Suppressor macrophage treated with lipopolysaccharide for 1 hour (primary cell): ENCODE results near the gene ACAA1.

Experiments used
- DNase-seq, 3 donors: peaks; one replicate each; pipeline ENCODE4 v3.0.0-alpha.2; 2020 to 2022

ACAA1 gene

DNA sequence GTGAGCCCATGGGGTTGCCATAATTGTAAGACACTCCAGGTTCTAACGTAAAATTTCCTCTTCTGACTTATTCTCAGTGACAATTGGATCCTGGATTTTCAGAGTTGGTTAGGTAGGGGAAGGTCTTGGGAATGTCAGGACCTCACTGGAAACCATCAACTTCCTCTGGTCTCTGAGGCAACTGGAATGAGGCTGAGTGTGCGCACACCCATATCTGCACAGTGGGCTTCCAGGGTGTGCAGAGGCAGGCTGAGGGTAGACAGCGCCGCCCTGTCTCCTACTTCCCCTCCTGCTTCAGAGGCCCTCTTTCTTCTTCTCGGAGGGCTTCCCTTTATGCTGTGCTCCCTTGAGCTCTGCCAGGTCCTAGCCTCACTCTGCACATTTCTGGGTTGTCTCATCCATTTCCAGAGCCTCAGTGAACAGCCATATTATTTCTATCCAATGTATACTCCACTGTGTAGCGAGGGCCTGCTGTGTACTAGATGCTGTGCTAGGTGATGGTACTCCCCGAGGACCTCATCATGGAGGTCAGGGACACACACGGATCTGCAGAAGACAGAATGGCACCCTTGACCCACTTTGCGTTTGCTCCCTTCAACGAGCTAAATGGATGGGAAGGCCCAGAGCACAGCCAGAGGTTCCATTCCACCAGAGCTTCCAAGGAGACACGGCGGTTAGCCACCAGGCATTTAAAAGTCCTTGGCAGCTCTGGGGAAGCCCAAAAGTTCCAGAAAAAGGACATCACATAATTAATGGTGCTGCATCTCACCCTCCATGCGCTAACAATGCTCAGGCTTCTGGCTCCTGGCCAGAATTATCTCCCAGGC is 18.3 kb downstream of the ACAA1 start:
- no peak for DNase-seq

DNA sequence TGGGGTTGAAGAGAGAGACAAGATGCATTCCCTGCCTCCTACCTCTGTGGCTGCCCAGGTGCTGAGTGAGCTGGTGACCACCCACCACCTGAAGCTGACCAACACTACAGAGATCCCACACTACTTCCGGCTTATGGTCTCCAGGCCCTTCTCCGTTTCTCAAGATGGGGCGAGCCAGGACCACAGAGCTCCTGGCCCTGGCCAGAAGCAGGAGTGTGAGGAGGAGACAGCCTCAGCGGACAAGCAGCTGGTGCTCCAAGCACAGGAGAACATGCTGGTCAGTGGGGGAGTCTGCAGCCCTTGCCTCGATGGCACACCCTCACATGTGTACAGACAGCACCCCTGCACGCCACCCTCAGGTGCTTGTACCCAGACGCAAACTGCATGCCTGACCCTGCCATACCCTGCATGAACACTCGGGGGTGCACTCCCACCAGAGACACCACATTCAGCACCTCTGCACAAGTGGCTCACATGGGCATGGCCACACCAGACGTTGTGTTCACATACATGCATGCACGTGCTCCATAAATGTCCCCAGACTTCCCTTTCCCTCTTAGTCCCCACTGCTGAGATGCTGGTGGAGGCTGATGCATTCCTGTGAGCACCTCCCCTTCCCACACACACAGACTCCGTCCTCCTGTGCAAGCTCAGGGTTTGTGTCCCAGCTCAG is 19.0 kb downstream of the ACAA1 start:
- DNase-seq: peak; percentile 63 to 75 (median 68)

DNA sequence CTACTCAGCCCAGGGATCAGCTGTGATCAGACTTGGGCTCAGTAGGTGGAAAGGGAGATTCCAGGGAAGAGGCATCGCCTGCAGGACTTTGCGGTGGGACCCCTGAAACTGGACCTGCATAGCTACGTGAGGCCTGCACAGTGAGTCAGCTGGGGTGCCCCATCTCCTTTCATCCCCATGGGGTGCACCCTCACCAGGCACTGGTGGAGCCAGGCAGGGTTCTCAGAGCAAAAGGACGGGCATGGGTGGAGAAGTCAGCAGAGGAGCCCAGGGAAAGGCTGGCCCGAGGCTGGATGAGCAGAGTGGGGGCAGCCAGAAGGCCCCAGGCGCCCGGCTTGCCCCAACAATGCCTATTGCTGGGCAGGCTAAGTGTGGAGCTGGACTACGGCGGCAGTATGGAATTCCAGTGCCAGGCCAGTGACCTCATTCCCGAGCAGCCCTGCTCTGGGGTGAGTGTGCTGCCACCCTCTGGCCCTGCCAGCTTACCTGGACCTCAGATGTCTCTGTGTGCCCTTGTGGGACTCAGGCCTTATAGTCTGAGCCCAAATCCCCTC is 19.7 kb downstream of the ACAA1 start:
- no peak for DNase-seq

DNA sequence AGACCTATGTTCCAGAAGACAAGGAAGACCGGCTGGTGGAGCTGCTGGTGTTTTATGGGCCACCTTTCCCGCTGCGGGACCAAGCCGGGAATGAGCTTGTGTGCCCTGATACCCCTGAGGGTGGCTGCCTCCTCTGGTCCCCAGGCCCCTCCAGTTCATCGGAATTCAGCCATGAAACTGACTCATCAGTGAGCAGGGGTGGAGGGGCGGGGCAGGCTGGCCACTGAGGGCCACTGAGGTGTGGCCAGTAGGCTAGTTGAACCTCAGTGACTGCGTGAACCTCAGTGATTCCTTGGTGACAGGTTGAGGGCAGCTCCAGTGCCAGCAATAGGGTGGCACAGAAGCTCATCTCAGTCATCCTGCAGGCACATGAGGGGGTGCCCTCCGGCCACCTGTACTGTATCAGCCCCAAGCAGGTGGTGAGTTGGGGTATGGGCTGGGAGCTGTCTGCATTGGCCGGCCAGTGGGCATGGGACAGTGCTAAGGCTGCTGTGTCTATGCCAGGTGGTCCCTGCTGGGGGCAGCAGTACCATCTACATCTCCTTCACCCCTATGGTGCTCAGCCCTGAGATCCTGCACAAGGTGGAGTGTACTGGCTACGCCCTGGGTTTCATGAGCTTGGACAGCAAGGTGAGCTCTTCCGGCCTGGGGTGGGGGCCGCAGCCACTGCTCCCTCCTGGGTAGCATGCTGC is 20.3 kb downstream of the ACAA1 start:
- DNase-seq: no peak

DNA sequence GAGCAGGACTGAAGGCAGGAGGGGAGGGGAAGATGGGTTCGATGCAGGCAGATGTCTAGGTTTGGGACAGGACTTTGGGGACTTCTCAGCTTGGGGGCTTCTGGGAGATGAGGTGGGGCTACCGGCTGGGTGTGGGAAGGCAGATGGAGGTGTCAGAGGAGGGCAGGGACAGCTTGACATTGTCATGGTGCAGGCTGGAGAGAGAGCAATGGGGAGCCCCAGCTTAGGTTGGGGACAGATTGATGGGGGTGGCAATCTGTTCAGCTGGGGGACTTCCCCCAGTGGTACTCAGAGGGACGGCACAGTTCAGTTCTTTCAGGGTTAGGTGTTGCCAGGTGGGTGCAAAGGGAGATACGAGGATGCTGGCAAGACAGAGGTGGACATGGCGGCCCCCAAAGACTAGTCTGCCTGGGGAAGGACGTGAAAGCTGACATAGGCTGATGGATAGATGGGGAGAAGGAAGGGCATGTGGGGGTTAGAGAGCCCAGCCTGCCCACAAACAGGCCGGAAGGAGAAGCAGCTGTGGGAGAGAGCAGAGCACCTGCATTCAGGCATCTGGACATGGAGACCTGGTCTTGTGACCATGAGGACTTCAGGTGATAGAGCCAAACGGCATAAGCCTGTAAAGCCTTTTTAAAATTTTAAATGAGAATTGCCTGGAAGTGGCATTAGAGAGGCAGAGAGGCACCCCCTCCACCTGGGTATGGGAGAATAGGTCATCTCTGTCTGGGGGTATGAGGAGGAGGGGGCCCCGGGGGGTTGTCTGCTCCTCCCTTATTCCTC is 21.1 kb downstream of the ACAA1 start:
- no peak for DNase-seq

DNA sequence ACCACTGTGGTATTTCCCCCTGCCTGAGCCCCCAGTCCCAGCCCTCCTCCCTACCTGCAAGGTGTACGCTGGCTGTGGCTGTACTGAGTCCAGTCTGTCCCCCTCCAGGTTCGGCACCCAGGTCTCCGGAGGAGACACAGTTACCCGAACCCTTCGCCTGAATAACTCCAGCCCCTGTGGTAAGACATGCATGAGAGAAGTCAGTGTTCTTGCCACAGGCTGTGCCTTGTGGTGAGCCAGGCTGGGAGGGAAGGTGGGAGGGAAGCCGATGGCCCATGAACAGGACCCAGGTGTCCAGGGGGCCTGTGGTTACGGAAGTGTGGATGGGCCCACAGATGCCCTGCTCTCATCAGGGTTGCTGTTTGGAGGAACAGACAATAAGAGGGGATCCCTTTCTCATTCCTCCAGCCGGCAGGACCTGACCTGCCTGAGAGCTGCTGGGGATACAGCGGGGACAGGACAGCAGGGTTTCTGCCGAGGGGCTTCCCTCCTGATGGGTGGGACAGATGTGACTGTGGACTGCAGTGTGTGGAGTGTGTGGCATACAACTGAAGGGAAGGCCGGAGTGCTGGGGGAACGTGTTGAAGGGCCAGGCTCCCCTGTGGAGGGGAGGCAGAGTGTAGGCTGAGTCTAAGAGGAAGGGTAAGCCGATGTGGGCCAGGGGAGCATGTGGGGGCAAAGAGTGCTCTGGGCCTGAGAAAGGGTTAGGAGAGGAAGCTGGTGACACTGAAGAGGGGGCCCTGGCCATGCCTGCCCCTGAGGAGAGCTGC is 21.9 kb downstream of the ACAA1 start:
- DNase-seq: no peak

DNA sequence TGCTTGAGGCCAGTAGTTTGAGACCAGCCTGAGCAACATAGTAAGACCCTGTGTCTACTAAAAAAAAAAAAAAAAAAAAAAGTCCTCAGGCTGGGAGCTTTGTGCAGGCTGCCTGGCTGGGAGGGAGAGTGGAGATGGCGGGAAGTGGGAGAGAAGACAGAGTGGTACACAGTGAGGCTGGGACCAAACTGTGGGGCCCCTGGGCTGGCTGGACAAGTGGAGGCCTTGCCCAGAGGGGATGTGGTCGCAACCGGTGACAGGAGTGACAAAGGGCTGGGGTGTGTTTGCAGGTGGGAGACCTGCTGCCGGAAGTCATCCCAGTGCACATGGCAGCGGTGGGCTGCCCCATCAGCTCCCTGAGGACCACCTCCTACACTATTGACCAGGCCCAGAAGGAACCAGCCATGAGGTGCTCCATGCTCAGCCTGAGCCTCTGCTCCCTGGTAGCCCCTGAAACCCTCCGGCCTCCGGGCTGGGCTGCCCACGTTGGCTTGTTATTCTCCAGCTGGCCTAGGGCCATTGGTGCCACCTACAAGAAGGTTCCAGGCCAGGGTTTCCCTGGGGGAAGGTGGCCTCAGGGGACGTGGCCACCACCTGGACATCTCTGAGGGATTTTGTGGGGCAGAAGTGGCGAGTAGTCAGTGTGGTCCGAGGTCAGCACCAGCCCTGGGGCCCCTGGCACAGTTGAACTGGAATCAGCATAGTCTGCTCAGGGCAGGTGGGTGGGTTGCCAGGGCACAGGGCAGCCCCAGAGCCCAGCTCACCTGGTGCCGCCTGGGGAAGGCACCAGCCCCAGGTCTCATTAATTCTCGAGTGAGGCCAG is 22.7 kb downstream of the ACAA1 start:
- DNase-seq: no peak

DNA sequence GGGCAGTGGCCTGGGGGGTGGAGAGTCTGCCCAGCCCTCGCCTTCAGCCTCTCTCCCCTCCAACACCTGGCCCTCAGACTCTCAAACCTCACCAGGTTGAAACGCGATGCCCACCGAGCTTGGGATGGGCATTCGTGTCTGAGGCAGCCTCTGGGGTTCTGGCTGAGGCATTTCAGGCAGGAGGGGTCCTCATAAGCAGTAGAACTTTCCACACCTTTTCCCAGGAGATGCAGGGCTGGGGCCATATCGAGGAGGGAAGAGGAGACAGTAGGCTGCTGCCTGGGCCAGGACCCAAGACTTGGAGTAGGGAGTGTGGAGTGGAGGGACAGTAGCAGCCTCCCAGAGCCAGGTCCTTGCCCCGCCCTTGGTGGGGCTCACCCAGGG is 24.6 kb downstream of the ACAA1 start:
- no peak for DNase-seq

DNA sequence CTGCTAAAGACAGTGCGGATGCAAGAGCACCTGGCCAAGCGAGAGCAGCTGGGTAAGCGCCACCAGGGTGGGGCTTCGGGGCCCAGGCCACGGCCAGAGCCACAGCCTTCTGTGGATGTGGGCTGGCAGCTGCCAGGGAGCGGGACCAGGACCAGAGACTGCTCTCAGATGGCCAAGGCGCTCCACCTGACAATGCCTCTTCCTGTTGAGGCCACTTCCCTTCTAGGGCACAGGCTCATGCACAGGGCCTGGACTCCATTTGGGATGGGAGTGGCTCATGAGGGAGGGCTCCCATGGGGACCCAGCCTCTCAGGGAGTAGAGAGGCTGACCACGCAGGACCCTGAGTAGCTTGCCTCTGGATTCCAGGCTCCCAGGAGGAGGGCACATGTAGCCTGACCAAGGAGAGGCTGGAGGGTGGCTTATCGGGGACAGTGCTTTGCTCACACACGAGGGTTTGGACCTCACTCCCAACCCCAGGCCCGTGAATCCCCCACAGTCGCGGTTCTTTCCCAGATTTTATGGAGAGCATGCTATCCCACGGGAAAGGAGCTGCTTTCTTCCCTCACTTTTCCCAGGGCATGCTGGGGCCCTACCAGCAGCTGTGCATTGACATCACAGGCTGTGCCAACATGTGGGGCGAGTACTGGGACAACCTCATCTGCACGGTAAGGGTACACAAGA is 25.1 kb downstream of the ACAA1 start:
- no peak for DNase-seq

DNA sequence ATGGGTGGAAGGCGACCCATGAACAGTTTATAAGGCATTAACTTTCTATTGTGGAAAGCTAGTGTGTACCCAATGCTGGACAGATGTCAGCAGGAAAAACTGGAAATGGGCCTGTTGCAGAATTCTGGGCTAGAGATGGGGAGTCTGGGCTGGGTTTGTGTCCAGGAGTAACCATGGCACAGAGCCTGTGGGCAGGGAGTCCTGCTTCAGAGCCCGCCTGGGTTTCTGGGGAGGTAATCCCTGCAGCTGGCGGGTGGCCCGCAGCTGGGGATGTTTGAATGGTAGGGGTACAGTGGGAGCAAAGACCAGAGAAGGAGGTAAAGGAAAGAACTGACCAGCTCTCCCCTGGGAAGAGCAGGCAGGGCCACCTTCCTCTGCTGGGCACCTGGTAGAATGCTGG is 25.7 kb downstream of the ACAA1 start:
- no peak for DNase-seq

DNA sequence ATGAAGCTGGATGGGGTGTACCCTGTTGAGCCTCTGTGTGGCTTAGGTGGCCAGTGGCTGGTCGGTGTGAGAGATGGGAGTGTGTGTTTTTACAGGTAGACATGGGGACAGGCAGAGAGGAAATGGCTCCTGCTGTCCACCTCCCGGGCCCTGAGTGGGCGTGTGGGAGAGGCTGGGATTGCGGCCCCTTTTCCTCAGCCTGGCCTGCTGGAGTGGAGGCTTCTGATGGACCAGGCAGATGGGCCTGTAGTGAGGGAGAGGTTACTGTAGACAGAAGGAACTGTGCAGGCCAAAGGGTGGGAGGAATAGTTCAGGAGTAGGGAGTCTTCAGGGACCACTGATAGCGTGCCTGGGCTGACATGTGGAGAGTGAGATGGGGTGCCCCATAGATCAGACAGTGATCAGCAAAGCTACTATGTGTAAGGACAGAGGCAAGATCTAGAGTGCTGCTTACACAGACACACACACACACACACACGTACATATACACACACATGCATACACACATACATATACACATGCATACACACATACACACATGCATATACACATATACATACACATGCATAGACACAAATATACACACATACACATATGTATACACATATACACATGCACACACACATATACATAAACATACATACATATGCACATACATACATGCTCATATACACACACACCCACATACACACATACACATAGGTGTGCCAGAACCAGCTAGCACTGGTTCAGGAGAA is 26.4 kb downstream of the ACAA1 start:
- no peak for DNase-seq

DNA sequence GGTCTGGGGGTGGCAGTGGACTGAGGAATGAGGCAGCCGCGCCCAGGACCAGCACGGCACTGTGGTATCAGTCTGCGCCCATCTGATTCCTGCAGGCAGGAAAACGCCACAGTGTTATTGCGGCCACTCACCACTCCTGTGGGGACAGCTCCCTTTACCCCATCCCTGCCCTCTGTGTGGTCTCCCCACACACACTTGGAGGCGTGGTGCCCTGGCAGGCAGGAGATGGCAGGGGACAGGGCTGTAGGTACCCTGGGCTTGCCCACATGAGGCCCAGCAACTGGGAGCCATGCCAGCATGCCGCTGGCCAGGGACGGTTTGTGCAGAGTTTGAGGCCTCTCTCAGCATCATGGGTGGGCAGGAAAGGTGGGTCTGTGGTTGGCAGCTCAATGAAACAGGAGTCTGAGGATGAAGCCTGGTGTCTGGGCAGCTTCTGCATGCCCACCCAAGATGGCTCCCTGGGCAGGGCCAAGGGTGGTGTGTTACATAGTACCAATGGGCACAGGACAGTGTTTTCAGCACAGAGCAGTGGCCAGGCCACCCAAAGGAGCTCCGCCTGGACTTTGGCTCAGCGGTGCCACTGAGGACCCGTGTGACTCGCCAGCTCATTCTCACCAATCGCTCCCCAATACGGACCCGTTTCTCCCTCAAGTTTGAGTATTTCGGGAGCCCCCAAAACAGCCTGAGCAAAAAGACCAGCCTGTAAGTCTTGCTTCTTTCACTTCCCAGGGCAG is 27.2 kb downstream of the ACAA1 start:
- no peak for DNase-seq

DNA sequence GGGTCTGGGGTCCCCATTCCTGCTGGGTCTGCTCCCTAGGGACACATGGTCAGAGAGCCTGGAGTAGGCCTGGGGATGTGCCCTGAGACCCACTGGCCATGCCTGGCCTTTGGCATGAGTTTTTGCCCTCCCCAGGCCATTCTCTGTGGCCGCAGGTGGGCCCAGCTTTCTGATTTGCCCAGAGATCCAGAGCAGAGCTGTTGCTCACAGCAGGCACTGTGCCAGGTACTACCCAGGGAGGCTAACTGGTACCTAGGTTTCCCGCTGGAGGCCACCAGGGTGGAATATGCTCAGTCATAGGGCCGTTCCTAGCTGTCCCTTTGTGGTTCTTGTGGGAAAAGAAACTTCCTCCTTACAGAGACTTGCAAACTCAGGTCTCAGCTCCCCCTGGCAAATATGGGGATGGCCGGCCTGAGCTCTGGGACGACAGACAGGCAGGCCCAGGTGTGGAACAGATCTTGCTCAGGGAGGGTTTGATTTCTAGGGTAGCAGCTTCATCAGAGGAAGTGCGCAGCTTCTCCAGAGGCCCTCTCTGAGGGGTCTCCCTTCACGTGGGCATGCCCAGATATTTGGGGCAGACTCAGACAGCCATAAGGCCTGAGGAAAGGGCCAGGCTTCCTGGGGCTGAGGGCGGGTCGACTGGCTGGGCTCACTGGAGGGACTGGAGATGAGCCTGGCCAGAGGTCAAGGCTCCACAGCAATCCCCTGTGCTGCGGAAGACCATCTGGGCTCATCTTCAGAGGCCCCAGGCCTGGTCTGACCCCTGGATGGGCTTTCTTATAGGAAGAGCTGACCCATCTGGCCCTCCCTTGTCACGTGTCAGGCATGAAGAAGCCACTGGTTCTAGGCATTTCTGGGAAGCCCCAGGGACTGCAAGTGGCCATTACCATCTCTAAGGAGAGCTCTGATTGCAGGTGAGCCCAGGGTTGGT is 28.0 kb downstream of the ACAA1 start:
- DNase-seq: peak; percentile 51 to 60 (median 53)

DNA sequence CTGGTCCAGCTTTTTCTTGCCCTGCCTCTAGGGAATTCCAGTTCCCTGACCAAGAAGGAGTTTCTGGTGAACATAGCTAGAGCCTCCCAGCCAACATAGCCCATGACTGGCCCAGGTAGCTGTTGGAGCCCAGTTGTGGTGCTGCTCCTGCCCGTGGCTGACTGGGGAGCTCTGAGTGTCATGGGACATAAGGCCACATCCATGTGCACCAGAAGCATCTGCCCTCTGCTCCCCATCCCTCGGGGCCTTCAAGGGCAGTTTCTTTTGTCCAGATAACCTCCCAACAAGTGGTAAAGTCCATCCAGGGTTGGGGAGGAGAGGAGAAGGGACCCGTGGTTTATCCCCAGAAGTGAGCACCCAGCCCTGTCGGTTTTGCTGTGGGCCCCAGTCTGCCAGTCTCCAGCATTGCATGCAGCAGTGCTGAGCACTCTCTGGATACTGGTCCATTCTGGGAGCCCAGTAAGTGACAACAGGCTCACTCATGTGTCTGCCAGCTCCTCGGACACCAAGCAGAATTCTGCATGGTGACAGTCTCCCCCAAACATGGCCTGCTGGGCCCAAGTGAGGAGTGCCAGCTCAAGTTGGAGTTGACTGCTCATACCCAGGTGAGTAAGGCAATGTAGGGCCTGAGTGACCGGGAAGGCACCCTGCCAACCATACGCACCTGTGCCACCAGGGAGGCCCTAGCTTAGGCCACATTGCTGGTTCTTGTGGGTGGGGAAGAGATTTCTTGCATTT is 28.8 kb downstream of the ACAA1 start:
- DNase-seq: no peak

DNA sequence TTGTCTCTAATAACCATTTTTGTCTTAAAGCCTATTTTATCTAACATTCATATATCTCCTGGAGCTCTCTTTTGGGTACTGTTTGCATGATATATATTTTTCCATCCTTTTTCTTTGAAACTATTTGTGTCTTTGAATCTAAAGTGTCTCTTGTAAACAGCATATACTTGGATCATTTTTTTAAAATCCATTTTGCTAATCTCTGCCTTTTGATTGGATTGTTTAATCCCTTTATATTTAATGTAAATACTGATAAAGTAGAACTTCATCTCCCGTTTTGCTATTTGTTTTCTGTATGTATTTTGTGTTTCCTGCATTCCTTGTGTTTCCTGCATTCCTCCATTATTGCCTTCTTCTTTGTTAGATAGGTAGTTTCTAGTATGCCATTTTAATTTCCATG is 31.4 kb downstream of the ACAA1 start:
- DNase-seq: no peak

DNA sequence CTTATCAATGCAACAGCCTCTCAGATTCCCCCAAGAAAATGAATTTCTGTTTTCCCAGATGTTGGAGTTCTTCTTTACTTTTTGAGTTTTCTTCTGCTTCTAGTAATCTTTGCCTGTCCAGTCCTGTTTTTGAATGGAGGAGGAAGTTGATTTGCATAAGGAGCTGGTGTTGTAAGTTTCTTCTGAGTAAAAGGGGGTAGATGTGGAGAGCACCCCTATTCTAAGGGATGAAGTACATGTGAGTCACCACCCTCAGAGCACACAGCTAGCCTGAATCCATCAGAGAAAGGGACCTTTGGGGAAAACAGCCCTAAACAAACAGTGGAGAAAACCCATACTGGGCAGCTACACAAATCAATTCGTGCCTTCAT is 34.5 kb downstream of the ACAA1 start:
- DNase-seq: peak; percentile 81 to 89 (median 88)

DNA sequence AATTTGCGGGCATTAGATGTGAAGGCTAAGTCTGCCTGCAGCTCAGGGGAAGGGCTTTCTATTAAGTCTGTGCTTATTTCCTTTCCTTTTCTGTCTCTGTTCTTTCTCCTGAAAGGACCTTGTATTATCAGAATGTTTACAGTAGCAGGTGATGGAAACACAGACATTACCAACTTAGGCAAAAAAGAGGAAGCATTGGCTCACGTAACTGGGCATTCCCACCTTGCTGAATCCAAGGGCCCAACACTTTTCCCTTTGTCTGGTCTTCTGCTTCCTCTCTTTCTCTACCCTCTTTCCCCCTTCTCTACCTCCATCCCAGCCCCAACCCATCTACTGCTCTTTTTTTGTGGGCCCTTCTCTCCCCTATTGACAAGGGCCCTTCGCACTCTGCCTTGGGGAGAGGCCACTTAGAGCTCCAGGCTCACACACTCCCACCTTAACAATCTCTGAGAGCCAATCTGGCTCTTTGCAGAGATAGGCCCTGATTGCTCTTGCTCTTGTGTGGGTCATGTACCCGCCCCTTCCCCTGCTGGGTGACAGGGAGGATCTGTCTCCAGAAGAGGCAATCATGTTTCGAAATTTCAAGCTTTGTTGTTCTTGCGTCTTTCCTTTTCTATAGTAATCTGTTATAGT is 35.0 kb downstream of the ACAA1 start:
- peak; percentile 58 to 72 (median 63) for DNase-seq
